ENCODE results near the gene SH2B3.
"Not testable (repeated sequence)": the region's sequence is repeated elsewhere in the genome, so short reads cannot be mapped to it uniquely, and the experiment has no call there.

The SH2B3 gene

GRCh38 chr12:111467092-111467856 is 61.6 kb downstream of the SH2B3 start:
- no peak for DNase-seq

GRCh38 chr12:111467857-111468241 is 62.1 kb downstream of the SH2B3 start:
- no peak for DNase-seq

- no peak for DNase-seq
Measured at GRCh38 chr12:111469401-111469800, 63.7 kb downstream of the SH2B3 start.

- no peak for DNase-seq
Measured at GRCh38 chr12:111471236-111471635, 65.5 kb downstream of the SH2B3 start.

- no peak for DNase-seq
Measured at GRCh38 chr12:111482462-111482861, 76.7 kb downstream of the SH2B3 start.

GRCh38 chr12:111488271-111488670 is 82.5 kb downstream of the SH2B3 start:
- no peak for DNase-seq

GRCh38 chr12:111488798-111489197 is 83.1 kb downstream of the SH2B3 start:
- no peak for DNase-seq

GRCh38 chr12:111492979-111493378 is 87.3 kb downstream of the SH2B3 start:
- DNase-seq = not testable (repeated sequence)

- DNase-seq = no peak
Measured at GRCh38 chr12:111494676-111495075, 89.0 kb downstream of the SH2B3 start.

Measured in KG1 (cell line).